KBM-7 (cell line): Measurements from ENCODE around the gene PAM.
"Not testable (repeated sequence)": the region's sequence is repeated elsewhere in the genome, so short reads cannot be mapped to it uniquely, and the experiment has no call there.

Experiments used
- DNase-seq: peaks from one replicate; pipeline ENCODE4 v3.0.0-alpha.2; 2015
- in situ Hi-C: fragments of 300-500 bp; cut with MboI; formaldehyde crosslinking; loops from 2 replicates; pipeline ENCODE4 v1.14.3; 2020; ENCODE audit warnings: low sequenced_read_pairs, low pct_unique_long_range_greater_than_20kb, mixed read lengths

The PAM gene

GRCh38 chr5:102749416-102750030, 5.6 kb upstream of the PAM start:
- in situ Hi-C loops = no loop called here
- DNase-seq = no peak

DNA sequence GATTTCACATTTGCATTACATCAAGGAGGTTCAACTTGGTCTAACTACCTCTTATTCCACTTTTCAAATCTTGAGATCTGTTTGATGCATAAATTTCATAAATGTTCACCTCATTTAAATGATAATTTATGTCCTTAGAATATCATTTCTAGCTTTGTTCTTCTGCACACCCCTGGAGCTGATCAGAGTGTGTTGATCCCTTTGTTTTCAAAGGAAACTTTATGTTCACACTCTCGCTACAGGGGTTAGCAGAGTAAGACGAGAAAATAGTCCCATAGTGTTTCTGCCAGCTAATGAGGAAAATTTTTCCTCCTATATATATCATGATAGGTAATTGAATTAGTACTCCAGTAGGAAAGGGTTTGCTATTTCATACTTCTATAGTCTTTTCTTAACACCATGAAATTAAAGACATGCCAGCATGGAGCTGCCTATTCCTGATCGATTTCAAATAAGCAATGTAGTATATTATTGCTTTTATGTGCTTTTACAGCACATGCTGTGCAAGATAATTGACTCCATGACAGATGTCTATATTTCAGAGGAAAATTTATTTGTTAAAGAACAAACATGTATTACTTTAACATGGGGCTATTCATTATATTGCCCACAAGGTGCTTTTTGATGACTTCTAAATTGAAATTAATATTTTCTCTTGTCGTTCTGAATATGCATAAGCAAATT, 4.8 kb upstream of the PAM start:
- in situ Hi-C loops = no loop called here
- no peak for DNase-seq

- DNase-seq, in situ Hi-C loops: not testable (repeated sequence)
Measured at GRCh38 chr5:102751903-102752376, 3.2 kb upstream of the PAM start.

DNA sequence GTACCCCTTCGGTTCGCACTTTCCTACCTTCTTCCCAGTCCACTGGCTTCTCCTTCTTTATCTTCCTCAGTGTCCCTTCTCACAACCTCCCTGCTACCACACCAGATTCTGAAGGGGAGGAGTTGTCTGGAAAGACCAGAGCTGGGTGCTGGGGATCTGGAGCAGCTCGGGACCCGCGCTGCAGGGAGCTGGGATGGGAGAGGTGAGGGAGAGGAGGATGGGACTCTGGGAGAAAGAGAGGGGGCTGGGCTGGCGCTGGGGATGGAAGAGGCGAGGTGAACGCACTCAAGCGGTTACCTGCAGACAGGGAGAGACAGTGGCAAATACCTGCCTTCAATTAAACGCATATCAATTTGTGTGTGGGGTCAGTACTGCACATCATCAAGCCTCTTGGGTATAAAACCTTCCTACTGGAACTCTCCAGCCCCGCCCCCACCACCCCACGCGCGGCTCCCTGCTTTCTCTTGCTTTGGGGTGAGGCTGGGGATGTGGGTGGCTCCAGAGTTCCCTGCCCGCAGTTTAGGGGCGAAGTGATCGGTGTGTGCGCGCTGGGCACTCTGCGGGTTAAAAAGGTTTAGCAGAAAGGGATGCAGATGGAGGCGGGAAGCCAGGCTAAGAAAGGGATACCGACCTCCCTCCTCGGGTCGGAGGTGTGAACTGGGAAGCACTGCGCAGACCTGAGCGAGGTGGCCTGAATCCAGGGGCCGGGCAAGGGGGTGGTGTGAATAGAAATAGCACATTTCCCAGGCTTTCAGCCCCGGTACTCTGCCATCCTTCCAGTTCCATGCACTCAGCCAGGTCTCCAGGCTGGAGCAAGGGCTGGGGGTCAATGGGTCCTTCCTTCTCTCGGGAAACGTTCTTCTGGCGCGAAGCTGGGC, 977 bp upstream of the PAM start:
- DNase-seq = no peak
- in situ Hi-C loops = no loop called here

DNA sequence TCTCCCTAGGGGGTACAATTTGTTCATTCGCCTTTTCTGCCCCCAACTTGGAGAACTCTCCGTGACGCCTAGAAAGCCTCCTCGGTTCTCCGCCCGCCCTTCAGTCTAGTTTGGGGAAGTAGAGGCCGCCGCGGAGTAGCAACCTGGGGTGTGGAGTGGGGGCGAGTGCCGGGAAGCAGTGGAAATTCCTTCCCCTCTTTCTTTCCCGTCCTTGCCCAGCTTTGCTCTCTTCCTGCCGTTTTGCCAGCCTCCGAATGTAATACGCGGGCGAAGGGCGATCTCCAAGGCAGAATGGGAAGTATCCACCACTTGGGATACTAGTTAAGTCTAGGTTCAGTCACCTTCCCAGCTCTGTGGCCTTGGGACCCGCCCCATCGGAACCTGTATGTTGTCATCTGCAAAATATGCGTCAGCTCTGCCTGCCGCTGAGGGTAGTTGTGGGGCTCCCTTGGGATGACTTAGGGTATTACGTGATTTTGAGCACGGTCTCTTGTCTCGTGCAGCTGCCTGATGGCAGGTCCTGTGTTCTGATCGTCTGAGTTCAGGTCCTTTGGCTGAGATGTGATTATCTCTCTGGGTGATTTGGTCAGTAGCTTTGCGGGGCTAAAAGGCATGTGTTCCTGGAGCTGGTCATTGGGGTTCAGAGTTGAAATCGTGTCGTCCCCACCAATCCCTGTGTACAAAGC, 724 bp downstream of the PAM start:
- DNase-seq = peak; percentile 77

GRCh38 chr5:102758576-102758975, 3.5 kb downstream of the PAM start:
- in situ Hi-C loops = no loop called here
- DNase-seq = no peak

More for the DNA sequence above, 724 bp downstream of the PAM start:
- in situ Hi-C loops = no loop called here

GRCh38 chr5:102759289-102759688, 4.2 kb downstream of the PAM start:
- DNase-seq = no peak
- in situ Hi-C loops = no loop called here

GRCh38 chr5:102759700-102760099, 4.6 kb downstream of the PAM start:
- DNase-seq = no peak
- in situ Hi-C loops = no loop called here

GRCh38 chr5:102760815-102761214, 5.7 kb downstream of the PAM start:
- DNase-seq = no peak
- in situ Hi-C loops = no loop called here

- in situ Hi-C loops = no loop called here
- no peak for DNase-seq
Measured at GRCh38 chr5:102762095-102762534, 7.0 kb downstream of the PAM start.

GRCh38 chr5:102762562-102763227, 7.6 kb downstream of the PAM start:
- in situ Hi-C loops = no loop called here
- no peak for DNase-seq

- in situ Hi-C loops = no loop called here
- no peak for DNase-seq
Measured at GRCh38 chr5:102763734-102764133, 8.6 kb downstream of the PAM start.

DNA sequence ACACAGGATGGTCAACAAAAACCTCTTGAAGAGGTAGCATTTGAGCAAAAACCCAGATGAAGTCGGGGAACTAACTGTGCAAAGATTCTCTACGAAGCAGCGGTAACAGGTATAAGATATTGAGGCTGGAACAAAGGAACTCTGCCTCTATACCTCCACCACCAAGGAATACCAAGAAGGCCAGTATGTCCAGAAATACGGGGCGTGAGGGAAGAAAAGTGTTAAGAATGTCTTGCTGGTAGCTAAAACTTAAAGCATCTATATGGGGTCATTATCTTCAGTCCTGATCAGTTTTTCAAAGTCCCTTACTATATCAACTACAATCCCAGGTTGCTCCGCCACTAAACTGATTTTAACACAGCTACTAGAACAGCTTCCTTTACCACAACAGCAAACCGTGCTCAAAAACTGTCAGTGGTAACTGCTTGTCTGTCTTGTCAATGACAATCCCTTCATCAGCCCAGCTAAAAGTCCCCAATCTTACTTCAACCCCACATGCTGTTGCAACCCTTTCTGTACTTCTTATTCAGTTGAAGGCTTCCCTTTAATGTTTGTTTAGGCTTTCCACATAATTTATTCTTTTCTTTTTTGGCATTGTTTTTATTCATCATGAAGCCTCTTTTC, 9.4 kb downstream of the PAM start:
- no peak for DNase-seq
- in situ Hi-C loops = no loop called here

- in situ Hi-C loops = no loop called here
- DNase-seq = no peak
Measured at GRCh38 chr5:102765350-102765749, 10.2 kb downstream of the PAM start.

GRCh38 chr5:102766295-102767090, 11.4 kb downstream of the PAM start:
- DNase-seq = no peak
- in situ Hi-C loops = no loop called here

DNA sequence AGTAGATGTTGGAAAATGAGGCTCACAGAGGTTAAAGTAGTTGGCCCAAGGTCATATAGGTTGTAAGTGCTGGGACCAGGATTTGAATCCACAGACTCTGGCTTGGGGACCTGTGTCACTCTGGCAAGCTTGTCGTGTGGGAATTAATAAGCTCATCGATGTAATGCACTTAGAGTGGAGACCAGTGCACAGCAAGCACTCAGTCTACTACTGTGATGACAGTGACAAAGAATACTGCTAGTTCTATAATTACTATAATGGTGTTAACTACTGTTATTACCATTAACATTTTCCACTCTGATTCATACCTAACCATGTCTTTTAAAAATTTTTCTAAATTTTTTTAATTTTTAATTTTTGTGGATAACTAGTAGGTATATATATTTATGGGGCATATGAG, 12.8 kb downstream of the PAM start:
- in situ Hi-C loops = no loop called here
- no peak for DNase-seq

- in situ Hi-C loops = no loop called here
- no peak for DNase-seq
Measured at GRCh38 chr5:102770803-102771202, 15.7 kb downstream of the PAM start.

- peak; percentile 31 for DNase-seq
- in situ Hi-C loops = no loop called here
Measured at GRCh38 chr5:102771435-102771834, 16.3 kb downstream of the PAM start.
